GM12875 (cell line): ENCODE data around the gene CEP95.

ENCODE experiments used
- H3K4me3 ChIP-seq: one replicate; pipeline ENCODE4 v1.5.1; 2011; ENCODE audit warnings: low read depth, low read length, control low read depth
- CTCF ChIP-seq: IDR thresholded peaks from 2 replicates; pipeline ENCODE4 v1.5.1; 2011; ENCODE audit warnings: low read depth, mild to moderate bottlenecking, control low read depth, inconsistent platforms, low read length, moderate library complexity, borderline replicate concordance; ENCODE audit not compliant: insufficient read depth

The CEP95 gene

GRCh38 chr17:64505340-64506200 lies 1.2 kb upstream of the CEP95 start:
- peak overlapping the region; percentile 80 for H3K4me3 ChIP-seq
- TF ChIP-seq CTCF: no peak

- peak within 1 kb of the TSS; percentile 80 for H3K4me3 ChIP-seq
- TF ChIP-seq CTCF: no peak
These were observed 589 bp upstream of the CEP95 start, which contains the start of gene DDX5 for GRCh38 chr17:64506201-64506575. Gene DDX5 (minus strand): TSS chr17:64506289. CDS start chr17:64506119, 170 bp downstream.

GRCh38 chr17:64507413-64507782 lies 621 bp downstream of the CEP95 start:
- TF ChIP-seq CTCF: peak; percentile 42; the same call in 1 of the 2 replicates
- peak overlapping the region; percentile 80 for H3K4me3 ChIP-seq

- no peak overlapping the region for H3K4me3 ChIP-seq
- TF ChIP-seq CTCF: no peak
These were observed 1.9 kb downstream of the CEP95 start for GRCh38 chr17:64508683-64509082.

GRCh38 chr17:64509179-64509578 lies 2.4 kb downstream of the CEP95 start:
- no peak for TF ChIP-seq CTCF
- no peak overlapping the region for H3K4me3 ChIP-seq

- no peak overlapping the region for H3K4me3 ChIP-seq
- no peak for TF ChIP-seq CTCF
These were observed 8.6 kb downstream of the CEP95 start for GRCh38 chr17:64515419-64515818.

GRCh38 chr17:64515829-64516228 lies 9.1 kb downstream of the CEP95 start:
- no peak for TF ChIP-seq CTCF
- no peak overlapping the region for H3K4me3 ChIP-seq
